A549 (cell line): ENCODE results near the gene SPTBN5. TPM values are rescaled to one million over a fixed set of nuclear protein-coding genes. Genes with fewer than 3 reads are reported as not detected.

ENCODE experiments used
- ATAC-seq, 2 experiments: fragments of 200-7000 bp in 1 of 2; fragments of >200 bp in 1 of 2; cut with Nextera tagmentation in 1 of 2; cut with Tn5 transposase in 1 of 2; 3 replicates each; pipeline versions ENCODE4 v1.8.0 to v1.9.1; 2018 to 2020; ENCODE audit warnings: mild to moderate bottlenecking in 1 of 2, moderate library complexity in 1 of 2
- CTCF ChIA-PET: fragments of 300-600 bp; sonication (Branson Sonifier 250); formaldehyde crosslinking; extraction: SDS; loops from one replicate; lab custom pipeline; 2021; ENCODE audit warnings: antibody characterized with exemption, inconsistent platforms; lab: Yijun Ruan, JAX
- POLR2A ChIA-PET: fragments of 350-600 bp; formaldehyde crosslinking; extraction: SDS; loops from one replicate; lab custom pipeline; 2021; ENCODE audit warnings: antibody characterized with exemption, inconsistent platforms; lab: Yijun Ruan, JAX
- DNase-seq, 2 experiments: peaks; one replicate each; pipeline versions ENCODE4 v3.0.0 to v3.0.0-alpha.2; 2011 to 2016; ENCODE audit warnings: low read depth in 1 of 2, low spot score in 1 of 2
- FAIRE-seq: peaks from 2 replicates; lab custom pipeline; 2011; peaks lifted over from hg19 to GRCh38; lab: Jason Lieb, UNC
- H3K27ac ChIP-seq, 2 experiments: fragments of >200 bp; sonication (Bioruptor Twin); formaldehyde crosslinking; 3 replicates each; pipeline ENCODE4 v1.5.1; 2016 to 2017
- H3K4me1 ChIP-seq: fragments of >200 bp; sonication (Bioruptor Twin); formaldehyde crosslinking; 3 replicates; pipeline ENCODE4 v1.6.1; 2016
- H3K4me2 ChIP-seq: fragments of >200 bp; sonication (Bioruptor Twin); formaldehyde crosslinking; 3 replicates; pipeline ENCODE4 v1.6.1; 2016
- H3K4me3 ChIP-seq: fragments of >200 bp; sonication (Bioruptor Twin); formaldehyde crosslinking; 3 replicates; pipeline ENCODE4 v1.5.1; 2016
- H3K9me3 ChIP-seq: fragments of >200 bp; sonication (Bioruptor Twin); formaldehyde crosslinking; 3 replicates; pipeline ENCODE4 v1.6.1; 2016
- BHLHE40 ChIP-seq: IDR thresholded peaks from 2 replicates; pipeline ENCODE4 v1.6.1; 2012; ENCODE audit warnings: low read depth, low read length, inconsistent platforms
- CBX8 ChIP-seq: fragments of 200-600 bp; sonication (generic); IDR thresholded peaks from 2 replicates; pipeline ENCODE4 v1.6.1; 2016
- CEBPB ChIP-seq, 2 experiments: fragments of >200 bp in 1 of 2; sonication (Bioruptor Twin) in 1 of 2; formaldehyde crosslinking in 1 of 2; IDR thresholded peaks; 2 replicates each; pipeline ENCODE4 v1.6.1; 2012 to 2016
- CHD4 ChIP-seq: fragments of 200-600 bp; sonication (generic); IDR thresholded peaks from 2 replicates; pipeline ENCODE4 v1.6.1; 2016; ENCODE audit warnings: antibody characterized with exemption, mild to moderate bottlenecking, borderline replicate concordance
- EHMT2 ChIP-seq: fragments of 200-600 bp; sonication (generic); IDR thresholded peaks from 2 replicates; pipeline ENCODE4 v1.6.1; 2016; ENCODE audit warnings: antibody characterized with exemption, low read depth, mild to moderate bottlenecking, moderate library complexity
- EP300 ChIP-seq, 2 experiments: fragments of >200 bp; sonication (Bioruptor Twin); formaldehyde crosslinking; IDR thresholded peaks; 2 replicates in 1 of 2; 3 replicates in 1 of 2; pipeline ENCODE4 v1.6.1; 2016 to 2017
- JUNB ChIP-seq: fragments of >200 bp; sonication (Bioruptor Twin); formaldehyde crosslinking; IDR thresholded peaks from 2 replicates; pipeline ENCODE4 v1.6.1; 2016
- KDM1A ChIP-seq: fragments of 200-600 bp; sonication (generic); IDR thresholded peaks from 2 replicates; pipeline ENCODE4 v1.6.1; 2016; ENCODE audit warnings: low read depth, mild to moderate bottlenecking
- MAFK ChIP-seq: fragments of 450-650 bp; IDR thresholded peaks from 2 replicates; pipeline ENCODE4 v1.6.1; 2014; ENCODE audit not compliant: partially characterized antibody
- MAZ ChIP-seq: fragments of 150-350 bp; IDR thresholded peaks from 2 replicates; pipeline ENCODE4 v1.6.1; 2014; ENCODE audit warnings: antibody characterized with exemption, low read depth, low read length, borderline replicate concordance
- NR3C1 ChIP-seq: fragments of >200 bp; sonication (Bioruptor Twin); formaldehyde crosslinking; IDR thresholded peaks from 3 replicates; pipeline ENCODE4 v1.6.1; 2017
- POLR2A ChIP-seq: IDR thresholded peaks from 2 replicates; pipeline ENCODE4 v1.6.1; 2012; ENCODE audit warnings: mild to moderate bottlenecking, low read length
- RARB ChIP-seq: fragments of 250-450 bp; sonication (Bioruptor Pico); IDR thresholded peaks from 2 replicates; pipeline ENCODE4 v1.8.0; 2021; ENCODE audit warnings: mild to moderate bottlenecking, moderate library complexity
- RFX5 ChIP-seq: fragments of 450-650 bp; IDR thresholded peaks from 2 replicates; pipeline ENCODE4 v1.7.1; 2014; ENCODE audit warnings: antibody characterized with exemption, mild to moderate bottlenecking, moderate library complexity
- RNF2 ChIP-seq: fragments of 200-600 bp; sonication (generic); IDR thresholded peaks from 2 replicates; pipeline ENCODE4 v1.6.1; 2016; ENCODE audit warnings: low read depth, mild to moderate bottlenecking, antibody characterized with exemption, moderate library complexity, borderline replicate concordance
- SMC3 ChIP-seq: fragments of >200 bp; sonication (Bioruptor Twin); formaldehyde crosslinking; IDR thresholded peaks from 3 replicates; pipeline ENCODE4 v1.6.1; 2018; ENCODE audit warnings: inconsistent platforms
- WGBS: methylation state at CpG from one replicate; pipeline ENCODE4 v1.1.6; 2017; ENCODE audit errors: missing lambda C conversion rate; 5-methylcytosine and 5-hydroxymethylcytosine counted together
- polyA plus RNA-seq, 4 experiments: library from polyadenylated mRNA; depleted of rRNA in 3 of 4; stranded (reverse); fragments of >200 nt; fragmentation: RNase III in 1 of 4; extraction: RNeasy Plus Mini Kit Qiagen cat#74134 plus additional on column Dnase treatment in 1 of 4; gene quantifications; 2 replicates in 3 of 4; 3 replicates in 1 of 4; pipeline ENCODE4 v1.2.3, GENCODE V29; 2011 to 2017
- TF ChIP-seq, protein P1 (sequence below): fragments of >200 bp; sonication (Bioruptor Twin); formaldehyde crosslinking; IDR thresholded peaks from 2 replicates; pipeline ENCODE4 v1.6.1; 2016
- TF ChIP-seq, protein P2 (sequence below): IDR thresholded peaks from 2 replicates; pipeline ENCODE4 v1.6.1; 2012
- TF ChIP-seq, protein P3 (sequence below): IDR thresholded peaks from 2 replicates; pipeline ENCODE4 v1.6.1; 2012

Gene SPTBN5
- polyA plus RNA-seq, 2 of the 4 experiments (the other 2 are of a cell fraction), result 0.05 to 0.17 TPM

DNA sequence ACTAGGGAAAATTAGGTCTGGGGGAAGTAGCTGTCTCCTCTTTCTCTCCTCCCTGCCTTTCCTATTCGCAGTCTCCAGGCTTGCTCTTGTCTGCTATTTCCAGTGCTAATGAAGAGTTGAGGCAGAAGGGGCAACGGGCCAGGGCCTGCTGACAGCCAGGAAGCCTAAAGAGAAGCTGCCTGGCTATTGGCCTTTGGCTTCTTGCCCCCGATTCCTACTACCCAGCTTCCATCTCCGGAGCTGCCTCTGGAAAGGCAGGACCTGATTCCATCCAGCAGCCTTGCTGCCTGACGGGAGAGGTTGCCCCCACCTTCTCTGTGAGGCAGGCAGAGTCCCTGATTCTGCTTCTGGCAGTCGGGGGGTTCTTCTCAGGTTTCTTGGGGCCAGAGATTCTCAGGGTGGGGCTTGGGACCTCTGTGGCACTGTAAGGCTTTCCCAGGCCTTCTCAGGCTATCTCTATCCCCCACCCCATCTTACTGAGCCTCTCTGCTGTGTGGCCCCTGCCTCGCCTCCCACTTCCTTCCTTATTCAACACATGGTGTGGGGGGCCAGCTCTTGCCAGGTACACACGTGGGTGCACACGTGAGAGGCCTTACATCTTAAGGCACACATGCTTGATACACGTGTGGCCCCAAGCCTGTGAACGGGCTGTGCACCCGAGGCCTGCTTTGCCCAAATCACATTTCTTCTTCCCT is 84.2 kb downstream of the SPTBN5 start:
- no peak overlapping the region for H3K4me2 ChIP-seq
- FAIRE-seq (no peak), ATAC-seq (no peak), DNase-seq (no peak)
- WGBS, result 87% methylated on average over 11 of the region's 12 CpGs
- ChIA-PET CTCF (interaction anchor here (1.3 to 6.4 kb wide), 6 partner anchors 13 to 343 kb away, joined by 3 to 103 read pairs (median 22); partner anchors contain the start of gene MAPKBP1), POLR2A (no interaction called here)
- no peak overlapping the region for H3K27ac ChIP-seq
- H3K4me3 ChIP-seq, result no peak overlapping the region
- TF ChIP-seq NR3C1 (no peak), JUNB (no peak), KDM1A (no peak)
- TF ChIP-seq, protein P1, sequence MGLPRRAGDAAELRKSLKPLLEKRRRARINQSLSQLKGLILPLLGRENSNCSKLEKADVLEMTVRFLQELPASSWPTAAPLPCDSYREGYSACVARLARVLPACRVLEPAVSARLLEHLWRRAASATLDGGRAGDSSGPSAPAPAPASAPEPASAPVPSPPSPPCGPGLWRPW, result no peak
- no peaks in the 10 kb centered on the region for H3K9me3 ChIP-seq
- H3K4me1 ChIP-seq, result no peaks in the 10 kb centered on the region

DNA sequence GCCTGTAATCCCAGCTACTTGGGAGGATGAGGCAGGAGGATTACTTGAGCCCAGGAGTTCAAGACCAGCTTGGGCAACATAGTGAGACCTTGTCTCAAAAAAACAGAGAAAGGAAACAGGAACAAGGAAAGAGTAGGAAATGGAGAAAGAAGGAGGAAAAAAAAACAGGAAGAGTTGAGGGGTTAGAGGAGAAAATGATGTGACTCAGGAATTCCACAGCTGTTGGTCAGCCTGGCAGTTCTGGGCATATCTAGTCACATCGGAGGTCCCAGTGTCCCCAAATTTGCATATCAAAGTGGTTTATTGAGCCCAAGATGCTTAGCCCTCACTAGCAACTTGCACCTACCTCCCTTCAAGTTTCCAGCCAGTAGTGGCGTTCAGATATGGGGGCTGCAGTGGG is 84.7 kb downstream of the SPTBN5 start:
- Histone ChIP-seq H3K4me3 (no peak overlapping the region), H3K27ac (no peak overlapping the region), H3K4me2 (no peak overlapping the region), H3K4me1 (no peaks in the 10 kb centered on the region), H3K9me3 (no peaks in the 10 kb centered on the region)
- TF ChIP-seq BHLHE40 (no peak), EP300 (IDR thresholded peaks at IDR 0.05) (no peak), CEBPB (IDR thresholded peaks at IDR 0.05) (no peak), SMC3 (no peak), CBX8 (no peak), MAZ (no peak), CHD4 (no peak), POLR2A (no peak)
- TF ChIP-seq, protein P2, sequence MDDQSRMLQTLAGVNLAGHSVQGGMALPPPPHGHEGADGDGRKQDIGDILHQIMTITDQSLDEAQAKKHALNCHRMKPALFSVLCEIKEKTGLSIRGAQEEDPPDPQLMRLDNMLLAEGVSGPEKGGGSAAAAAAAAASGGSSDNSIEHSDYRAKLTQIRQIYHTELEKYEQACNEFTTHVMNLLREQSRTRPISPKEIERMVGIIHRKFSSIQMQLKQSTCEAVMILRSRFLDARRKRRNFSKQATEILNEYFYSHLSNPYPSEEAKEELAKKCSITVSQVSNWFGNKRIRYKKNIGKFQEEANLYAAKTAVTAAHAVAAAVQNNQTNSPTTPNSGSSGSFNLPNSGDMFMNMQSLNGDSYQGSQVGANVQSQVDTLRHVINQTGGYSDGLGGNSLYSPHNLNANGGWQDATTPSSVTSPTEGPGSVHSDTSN, result no peak
- FAIRE-seq (no peak), ATAC-seq (no peak), DNase-seq (no peak)
- WGBS, result 55% methylated on average over 2 of the region's 2 CpGs
- ChIA-PET POLR2A (no interaction called here), CTCF (interaction anchor here (4.9 to 6.4 kb wide), 2 partner anchors 35 to 343 kb away, joined by 26 to 103 read pairs; partner anchors contain the start of gene MAPKBP1)

DNA sequence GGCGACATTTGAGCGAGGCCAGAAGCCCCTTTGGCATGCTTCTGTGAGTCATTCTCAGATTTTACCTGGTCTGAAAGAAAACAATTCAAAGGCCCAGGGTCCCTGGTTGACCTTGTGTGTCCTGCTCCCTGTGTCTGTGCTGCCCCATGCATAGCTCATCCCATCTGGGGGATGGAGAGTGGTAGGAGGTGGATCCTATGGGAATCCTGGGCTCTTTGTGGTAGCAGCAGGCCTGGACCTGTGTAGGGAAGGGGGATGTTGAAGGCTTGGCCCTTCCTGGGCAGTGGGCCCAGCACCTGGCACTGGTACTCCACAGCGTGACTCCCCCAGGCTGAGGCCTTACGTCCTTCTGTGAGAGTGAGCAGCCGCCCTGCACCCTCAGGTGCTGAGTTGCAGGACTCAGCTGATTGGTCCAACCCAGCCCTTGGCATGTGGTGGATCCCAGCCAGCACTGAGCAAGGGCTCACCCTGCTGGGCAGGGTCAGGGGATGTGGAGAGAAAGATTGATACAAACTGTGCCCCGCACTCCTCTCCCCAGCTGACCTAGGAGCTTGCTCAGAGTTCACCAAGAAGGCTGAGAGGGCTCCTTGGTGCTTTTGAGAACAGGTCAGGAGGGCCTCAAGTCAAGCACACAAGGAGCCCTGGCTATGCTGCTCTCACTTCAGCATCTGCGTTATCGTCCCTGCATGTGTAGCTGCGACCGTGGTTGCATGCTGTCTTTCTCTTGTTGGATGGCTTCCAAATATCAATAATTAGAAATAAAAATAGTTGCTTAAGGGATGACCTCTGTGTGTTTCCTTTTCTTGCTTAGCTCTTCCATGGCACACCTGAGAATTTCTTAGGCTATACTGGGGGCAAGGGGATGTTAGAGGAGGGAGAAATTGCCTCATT is 87.3 kb downstream of the SPTBN5 start:
- WGBS, result 92% methylated on average over 7 of the region's 10 CpGs
- POLR2A ChIA-PET, result no interaction called here
- TF ChIP-seq, protein P3, sequence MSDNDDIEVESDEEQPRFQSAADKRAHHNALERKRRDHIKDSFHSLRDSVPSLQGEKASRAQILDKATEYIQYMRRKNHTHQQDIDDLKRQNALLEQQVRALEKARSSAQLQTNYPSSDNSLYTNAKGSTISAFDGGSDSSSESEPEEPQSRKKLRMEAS, result no peak
- TF ChIP-seq CEBPB (IDR thresholded peaks at IDR 0.05) (no peak), NR3C1 (no peak), RFX5 (no peak), RNF2 (no peak), RARB (no peak), EHMT2 (no peak), KDM1A (no peak), MAFK (no peak), MAZ (no peak)
- TF ChIP-seq, protein P2, result no peak
- no peak overlapping the region for H3K4me3 ChIP-seq
- CTCF ChIA-PET, result interaction anchor here (0.7 to 2.0 kb wide), 3 partner anchors 9 to 341 kb away, joined by 3 to 6 read pairs (median 4); no protein-coding TSS in a partner anchor
- no peak overlapping the region for H3K4me2 ChIP-seq
- no peak for FAIRE-seq
- H3K4me1 ChIP-seq, result no peaks in the 10 kb centered on the region
- DNase-seq, result no peak
- H3K9me3 ChIP-seq, result no peaks in the 10 kb centered on the region
- no peak overlapping the region for H3K27ac ChIP-seq
- peak in 1 of 2 experiments; percentile 51; a peak in 3 of 6 replicates for ATAC-seq
